H9 (cell line): ENCODE measurements around the gene RBM46. TPM values are rescaled to one million over a fixed set of nuclear protein-coding genes. Genes with fewer than 3 reads are reported as not detected.
"Not testable (repeated sequence)": the region's sequence is repeated elsewhere in the genome, so short reads cannot be mapped to it uniquely, and the experiment has no call there.

Experiments used
- DNase-seq: peaks from one replicate; pipeline ENCODE4 v3.0.0-alpha.2; 2017
- H2AFZ ChIP-seq: one replicate; pipeline ENCODE4 v1.6.1; 2013; ENCODE audit warnings: mild to moderate bottlenecking, low read length, control low read depth, moderate library complexity
- H2AK5ac ChIP-seq: 2 replicates; pipeline ENCODE4 v1.6.1; 2013; ENCODE audit warnings: low read length, control low read depth, mixed read lengths; ENCODE audit not compliant: insufficient read length
- H2BK120ac ChIP-seq: one replicate; pipeline ENCODE4 v1.6.1; 2013; ENCODE audit warnings: low read depth, mild to moderate bottlenecking, low read length, control low read depth, inconsistent platforms; ENCODE audit not compliant: poor library complexity, severe bottlenecking
- H2BK12ac ChIP-seq: 2 replicates; pipeline ENCODE4 v1.6.1; 2013; ENCODE audit warnings: low read length, control low read depth, mixed read lengths, low read depth; ENCODE audit not compliant: insufficient read length
- H2BK15ac ChIP-seq: 2 replicates; pipeline ENCODE4 v1.6.1; 2013; ENCODE audit warnings: low read depth, low read length, control low read depth
- H2BK20ac ChIP-seq: one replicate; pipeline ENCODE4 v1.6.1; 2013; ENCODE audit warnings: low read depth, mild to moderate bottlenecking, low read length, control low read depth, inconsistent platforms; ENCODE audit not compliant: poor library complexity, severe bottlenecking
- H2BK5ac ChIP-seq: 2 replicates; pipeline ENCODE4 v1.6.1; 2013; ENCODE audit warnings: low read length, control low read depth, mixed read lengths; ENCODE audit not compliant: insufficient read length
- H3K14ac ChIP-seq: 2 replicates; pipeline ENCODE4 v1.6.1; 2013; ENCODE audit warnings: low read length, control low read depth; ENCODE audit not compliant: insufficient read depth
- H3K18ac ChIP-seq: 2 replicates; pipeline ENCODE4 v1.6.1; 2013; ENCODE audit warnings: low read depth, mild to moderate bottlenecking, mixed read lengths, low read length, control low read depth; ENCODE audit not compliant: insufficient read length
- H3K23ac ChIP-seq: 2 replicates; pipeline ENCODE4 v1.6.1; 2013; ENCODE audit warnings: low read length, control low read depth, mixed read lengths, low read depth; ENCODE audit not compliant: insufficient read length
- H3K23me2 ChIP-seq: 2 replicates; pipeline ENCODE4 v1.6.1; 2013; ENCODE audit warnings: low read depth, mild to moderate bottlenecking, mixed read lengths, low read length, control low read depth; ENCODE audit not compliant: insufficient read length, poor library complexity, severe bottlenecking
- H3K27ac ChIP-seq: 2 replicates; pipeline ENCODE4 v1.5.1; 2013; ENCODE audit warnings: low read length, control low read depth, mixed read lengths, low read depth; ENCODE audit not compliant: insufficient read length
- H3K27me3 ChIP-seq: 2 replicates; pipeline ENCODE4 v1.6.1; 2013; ENCODE audit warnings: low read length, control low read depth, inconsistent platforms; ENCODE audit not compliant: insufficient read depth
- H3K4ac ChIP-seq: 2 replicates; pipeline ENCODE4 v1.6.1; 2013; ENCODE audit warnings: low read depth, mild to moderate bottlenecking, control low read depth, inconsistent platforms, low read length, moderate library complexity
- H3K4me1 ChIP-seq: 2 replicates; pipeline ENCODE4 v1.6.1; 2013; ENCODE audit warnings: low read length, control low read depth, inconsistent platforms; ENCODE audit not compliant: insufficient read depth
- H3K4me2 ChIP-seq: 2 replicates; pipeline ENCODE4 v1.6.1; 2013; ENCODE audit warnings: low read length, control low read depth, mixed read lengths; ENCODE audit not compliant: insufficient read length, insufficient read depth
- H3K56ac ChIP-seq: 2 replicates; pipeline ENCODE4 v1.6.1; 2013; ENCODE audit warnings: low read depth, mild to moderate bottlenecking, mixed read lengths, low read length, control low read depth; ENCODE audit not compliant: insufficient read length
- H3K79me1 ChIP-seq: 2 replicates; pipeline ENCODE4 v1.6.1; 2013; ENCODE audit warnings: low read depth, mild to moderate bottlenecking, moderate library complexity, low read length, control low read depth, inconsistent platforms; ENCODE audit not compliant: insufficient read depth, poor library complexity, severe bottlenecking
- H3K79me2 ChIP-seq: 2 replicates; pipeline ENCODE4 v1.6.1; 2013; ENCODE audit warnings: low read length, control low read depth, inconsistent platforms; ENCODE audit not compliant: insufficient read depth
- H3K9ac ChIP-seq: 2 replicates; pipeline ENCODE4 v1.6.1; 2013; ENCODE audit warnings: low read length, control low read depth, mixed read lengths; ENCODE audit not compliant: insufficient read length; ENCODE audit errors: extremely low read depth
- H3K9me3 ChIP-seq: one replicate; pipeline ENCODE4 v1.6.1; 2013; ENCODE audit warnings: low read depth, low read length, inconsistent platforms; ENCODE audit not compliant: control insufficient read depth
- H3T11ph ChIP-seq: one replicate; pipeline ENCODE4 v1.6.1; 2013; ENCODE audit warnings: mild to moderate bottlenecking, low read length, control low read depth, inconsistent platforms
- H4K20me1 ChIP-seq: one replicate; pipeline ENCODE4 v1.6.1; 2013; ENCODE audit not compliant: control insufficient read depth, insufficient read length, insufficient read depth
- H4K5ac ChIP-seq: 2 replicates; pipeline ENCODE4 v1.6.1; 2013; ENCODE audit warnings: low read depth, mild to moderate bottlenecking, mixed read lengths, low read length, control low read depth; ENCODE audit not compliant: insufficient read length
- H4K8ac ChIP-seq: replicated peaks from 2 replicates; pipeline ENCODE4 v1.6.1; 2013; ENCODE audit warnings: low read length, control low read depth, mixed read lengths, low read depth; ENCODE audit not compliant: insufficient read length
- H4K91ac ChIP-seq: 2 replicates; pipeline ENCODE4 v1.6.1; 2013; ENCODE audit warnings: low read depth, mild to moderate bottlenecking, moderate library complexity, mixed read lengths, low read length, control low read depth; ENCODE audit not compliant: insufficient read length
- H3K27ac Mint-ChIP-seq, 3 experiments: 2 replicates in 2 of 3; 3 replicates in 1 of 3; pipeline ENCODE4 v1.8.0; 2020 to 2021; ENCODE audit warnings: mixed read lengths in 3 of 3, mild to moderate bottlenecking in 1 of 3, moderate library complexity in 1 of 3
- H3K27me3 Mint-ChIP-seq: 2 replicates; pipeline ENCODE4 v1.8.0; 2021; ENCODE audit warnings: low read depth, mild to moderate bottlenecking, moderate library complexity, mixed read lengths
- H3K36me3 Mint-ChIP-seq, 3 experiments: 2 replicates in 2 of 3; 3 replicates in 1 of 3; pipeline ENCODE4 v1.8.0; 2020 to 2021; ENCODE audit warnings: low read depth in 3 of 3, mixed read lengths in 3 of 3; ENCODE audit not compliant: insufficient read depth in 1 of 3
- H3K4me1 Mint-ChIP-seq, 2 experiments: 2 replicates each; pipeline ENCODE4 v1.8.0; 2020; ENCODE audit warnings: mixed read lengths in 2 of 2
- H3K4me3 Mint-ChIP-seq, 2 experiments: 2 replicates in 1 of 2; 3 replicates in 1 of 2; pipeline ENCODE4 v1.8.0; 2020 to 2021; ENCODE audit warnings: mild to moderate bottlenecking in 2 of 2, mixed read lengths in 2 of 2, moderate library complexity in 1 of 2
- H3K9me3 Mint-ChIP-seq, 2 experiments: 2 replicates in 1 of 2; 3 replicates in 1 of 2; pipeline ENCODE4 v1.8.0; 2020; ENCODE audit warnings: mild to moderate bottlenecking in 2 of 2, mixed read lengths in 2 of 2, moderate library complexity in 1 of 2
- WGBS: extraction: QIAGEN DNeasy Blood & Tissue Kit; methylation state at CpG from one replicate; pipeline ENCODE4 v1.1.7; 2013; ENCODE audit warnings: missing lambda C conversion rate, low lambda C conversion rate, mixed read lengths; ENCODE audit not compliant: insufficient read length; ENCODE audit errors: extremely low coverage; 5-methylcytosine and 5-hydroxymethylcytosine counted together
- total RNA-seq: library from RNA; stranded (reverse); gene quantifications from 2 replicates; pipeline ENCODE4 v1.2.1, GENCODE V29; 2021
- TF ChIP-seq, protein P1 (sequence below): fragments of 200-600 bp; sonication (generic); conservative IDR thresholded peaks from 3 replicates; pipeline ENCODE4 v1.8.0; 2021; ENCODE audit warnings: antibody characterized with exemption, mild to moderate bottlenecking

Gene RBM46
- total RNA-seq, 1 experiment from 2014 or later: 0.17 TPM

DNA sequence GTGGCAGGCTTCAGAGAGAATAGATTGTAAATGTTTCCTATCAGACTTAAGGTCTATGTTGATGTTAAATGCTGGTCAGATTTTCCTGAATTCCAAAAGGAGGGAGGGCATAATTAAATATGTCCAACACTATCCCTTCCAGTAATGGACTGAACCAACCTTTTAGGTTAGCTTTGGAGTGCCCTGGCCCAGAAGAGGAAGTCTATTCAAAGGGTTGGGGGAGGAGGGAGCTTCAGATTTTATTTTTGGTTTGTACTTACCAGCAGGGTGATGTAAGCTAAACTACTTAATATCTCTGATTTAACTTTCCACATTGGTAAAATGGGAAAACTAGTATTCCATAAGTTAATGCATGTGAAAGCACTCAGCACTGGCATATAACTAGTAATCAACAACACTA is 91.1 kb downstream of the RBM46 start:
- H3K79me1 ChIP-seq: no peaks in the 10 kb centered on the region
- no peak overlapping the region for H2BK20ac ChIP-seq
- Mint-ChIP-seq H3K36me3 (peaks cover 18 to 36% (median 24%) of the 10 kb centered on the region in 3 experiments), H3K9me3 (peaks cover 35 to 44% of the 10 kb centered on the region in 2 experiments), H3K27ac (peak overlapping the region in 2 of 3 experiments; percentile 52 to 77; a peak in 2 of 7 replicates), H3K4me1 (peaks cover 38 to 39% of the 10 kb centered on the region in 2 experiments), H3K27me3 (peaks cover 2% of the 10 kb centered on the region; the same call in 1 of the 2 replicates), H3K4me3 (no peak overlapping the region)
- no peak overlapping the region for H3K27ac ChIP-seq
- no peak overlapping the region for H3K4me2 ChIP-seq
- DNase-seq: no peak
- H4K8ac ChIP-seq: no peak overlapping the region
- H2BK5ac ChIP-seq: no peak overlapping the region
- no peak overlapping the region for H4K91ac ChIP-seq
- H3K18ac ChIP-seq: no peak overlapping the region
- peaks cover 7% of the 10 kb centered on the region for H3K9me3 ChIP-seq
- no peak overlapping the region for H3T11ph ChIP-seq
- no peak overlapping the region for H3K4ac ChIP-seq
- no peak overlapping the region for H4K5ac ChIP-seq
- H3K9ac ChIP-seq: no peak overlapping the region
- H3K56ac ChIP-seq: no peak overlapping the region
- no peak overlapping the region for H3K23ac ChIP-seq
- H4K20me1 ChIP-seq: no peaks in the 10 kb centered on the region
- TF ChIP-seq, protein P1, sequence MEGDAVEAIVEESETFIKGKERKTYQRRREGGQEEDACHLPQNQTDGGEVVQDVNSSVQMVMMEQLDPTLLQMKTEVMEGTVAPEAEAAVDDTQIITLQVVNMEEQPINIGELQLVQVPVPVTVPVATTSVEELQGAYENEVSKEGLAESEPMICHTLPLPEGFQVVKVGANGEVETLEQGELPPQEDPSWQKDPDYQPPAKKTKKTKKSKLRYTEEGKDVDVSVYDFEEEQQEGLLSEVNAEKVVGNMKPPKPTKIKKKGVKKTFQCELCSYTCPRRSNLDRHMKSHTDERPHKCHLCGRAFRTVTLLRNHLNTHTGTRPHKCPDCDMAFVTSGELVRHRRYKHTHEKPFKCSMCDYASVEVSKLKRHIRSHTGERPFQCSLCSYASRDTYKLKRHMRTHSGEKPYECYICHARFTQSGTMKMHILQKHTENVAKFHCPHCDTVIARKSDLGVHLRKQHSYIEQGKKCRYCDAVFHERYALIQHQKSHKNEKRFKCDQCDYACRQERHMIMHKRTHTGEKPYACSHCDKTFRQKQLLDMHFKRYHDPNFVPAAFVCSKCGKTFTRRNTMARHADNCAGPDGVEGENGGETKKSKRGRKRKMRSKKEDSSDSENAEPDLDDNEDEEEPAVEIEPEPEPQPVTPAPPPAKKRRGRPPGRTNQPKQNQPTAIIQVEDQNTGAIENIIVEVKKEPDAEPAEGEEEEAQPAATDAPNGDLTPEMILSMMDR: no peak
- H3K23me2 ChIP-seq: no peaks in the 10 kb centered on the region
- no peak overlapping the region for H2AFZ ChIP-seq
- H2BK120ac ChIP-seq: no peak overlapping the region
- H3K4me1 ChIP-seq: no peaks in the 10 kb centered on the region; the same call in 1 of the 2 replicates
- H2AK5ac ChIP-seq: no peak overlapping the region
- H3K14ac ChIP-seq: no peak overlapping the region
- H2BK15ac ChIP-seq: no peak overlapping the region
- H3K79me2 ChIP-seq: no peaks in the 10 kb centered on the region
- H3K27me3 ChIP-seq: no peaks in the 10 kb centered on the region
- no peak overlapping the region for H2BK12ac ChIP-seq

DNA sequence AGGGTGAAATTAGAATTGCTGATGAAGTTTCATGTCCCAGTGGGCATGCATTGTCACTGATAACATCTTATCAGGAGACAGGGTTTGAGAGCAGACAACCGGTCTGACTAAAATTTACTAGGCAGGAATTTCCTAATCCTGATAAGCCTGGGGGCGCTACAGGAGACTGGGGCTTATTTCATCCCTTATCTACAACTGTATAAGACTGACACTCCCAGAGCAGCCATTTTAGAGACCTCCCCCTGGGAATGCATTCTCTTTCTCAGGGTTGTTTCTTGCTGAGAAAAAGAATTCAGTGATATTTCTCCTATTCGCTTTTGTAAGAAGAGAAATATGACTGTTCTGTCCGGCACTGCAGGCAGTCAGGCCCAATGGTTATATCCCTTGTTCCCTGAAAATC is 93.0 kb downstream of the RBM46 start:
- H3K9me3 ChIP-seq, H3T11ph ChIP-seq: not testable (repeated sequence)
- peaks cover 38 to 45% of the 10 kb centered on the region in 2 experiments for H3K9me3 Mint-ChIP-seq

More for the DNA sequence above, 93.0 kb downstream of the RBM46 start:
- H2BK5ac ChIP-seq, H4K8ac ChIP-seq, H2AFZ ChIP-seq, H3K79me2 ChIP-seq, H3K27me3 Mint-ChIP-seq, H3K4ac ChIP-seq, H3K23ac ChIP-seq, DNase-seq, H3K56ac ChIP-seq, H3K27ac Mint-ChIP-seq, H3K4me2 ChIP-seq, H3K27me3 ChIP-seq, H4K20me1 ChIP-seq, H3K23me2 ChIP-seq, H3K14ac ChIP-seq, H3K9ac ChIP-seq, H3K4me1 ChIP-seq, H3K4me3 Mint-ChIP-seq, H2BK20ac ChIP-seq, H2BK12ac ChIP-seq, H2BK120ac ChIP-seq, H2BK15ac ChIP-seq, H4K91ac ChIP-seq, H2AK5ac ChIP-seq, H3K27ac ChIP-seq, H3K18ac ChIP-seq, H3K79me1 ChIP-seq, H4K5ac ChIP-seq: not testable (repeated sequence)
- peaks cover 21 to 24% of the 10 kb centered on the region in 2 experiments for H3K4me1 Mint-ChIP-seq
- WGBS: no CpG with 5 or more reads among the region's 4 CpGs
- H3K36me3 Mint-ChIP-seq: peaks cover 18 to 36% (median 24%) of the 10 kb centered on the region in 3 experiments
